Sigmoid colon (tissue), 4 donors: ENCODE results near the gene LRRN1.

Experiments
- EP300 ChIP-seq, 4 donors: sonication (generic); formaldehyde crosslinking; IDR thresholded peaks; one replicate each; pipeline ENCODE4 v1.6.1; 2017; ENCODE audit warnings: antibody characterized with exemption in 4 of 4
- POLR2A ChIP-seq, 2 donors: fragments of 450-650 bp; IDR thresholded peaks; one replicate each; pipeline ENCODE4 v1.6.1; 2016; ENCODE audit warnings: antibody characterized with exemption in 2 of 2, mild to moderate bottlenecking in 2 of 2, moderate library complexity in 2 of 2
- TF ChIP-seq, protein P1 (sequence below), 4 experiments: fragments of 450-650 bp in 3 of 4; fragments of 200-600 bp in 1 of 4; IDR thresholded peaks; one replicate each; pipeline ENCODE4 v1.5.1; 2016 to 2019; ENCODE audit warnings: antibody characterized with exemption in 4 of 4, mild to moderate bottlenecking in 3 of 4, moderate library complexity in 2 of 4

- no peak for TF ChIP-seq EP300 (IDR thresholded peaks at IDR 0.05)
- TF ChIP-seq POLR2A (IDR thresholded peaks at IDR 0.05), result no peak
- TF ChIP-seq, protein P1, sequence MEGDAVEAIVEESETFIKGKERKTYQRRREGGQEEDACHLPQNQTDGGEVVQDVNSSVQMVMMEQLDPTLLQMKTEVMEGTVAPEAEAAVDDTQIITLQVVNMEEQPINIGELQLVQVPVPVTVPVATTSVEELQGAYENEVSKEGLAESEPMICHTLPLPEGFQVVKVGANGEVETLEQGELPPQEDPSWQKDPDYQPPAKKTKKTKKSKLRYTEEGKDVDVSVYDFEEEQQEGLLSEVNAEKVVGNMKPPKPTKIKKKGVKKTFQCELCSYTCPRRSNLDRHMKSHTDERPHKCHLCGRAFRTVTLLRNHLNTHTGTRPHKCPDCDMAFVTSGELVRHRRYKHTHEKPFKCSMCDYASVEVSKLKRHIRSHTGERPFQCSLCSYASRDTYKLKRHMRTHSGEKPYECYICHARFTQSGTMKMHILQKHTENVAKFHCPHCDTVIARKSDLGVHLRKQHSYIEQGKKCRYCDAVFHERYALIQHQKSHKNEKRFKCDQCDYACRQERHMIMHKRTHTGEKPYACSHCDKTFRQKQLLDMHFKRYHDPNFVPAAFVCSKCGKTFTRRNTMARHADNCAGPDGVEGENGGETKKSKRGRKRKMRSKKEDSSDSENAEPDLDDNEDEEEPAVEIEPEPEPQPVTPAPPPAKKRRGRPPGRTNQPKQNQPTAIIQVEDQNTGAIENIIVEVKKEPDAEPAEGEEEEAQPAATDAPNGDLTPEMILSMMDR (IDR thresholded peaks at IDR 0.05), result no peak
These were observed 2.8 kb downstream of the LRRN1 start for GRCh38 chr3:3802046-3802445.
